Stimulated activated CD4-positive, alpha-beta T cell treated with anti-CD3 and anti-CD28 coated beads, Interleukin-12 subunit alpha, Interleukin-12 subunit beta, amount 100 ng/mL, for 4 hours (primary cell): Measurements from ENCODE around the gene RARRES2.
"Not testable (repeated sequence)": the region's sequence is repeated elsewhere in the genome, so short reads cannot be mapped to it uniquely, and the experiment has no call there.

Experiments
- DNase-seq: peaks from one replicate; pipeline ENCODE4 v3.0.0-alpha.2; 2020

RARRES2 gene

DNA sequence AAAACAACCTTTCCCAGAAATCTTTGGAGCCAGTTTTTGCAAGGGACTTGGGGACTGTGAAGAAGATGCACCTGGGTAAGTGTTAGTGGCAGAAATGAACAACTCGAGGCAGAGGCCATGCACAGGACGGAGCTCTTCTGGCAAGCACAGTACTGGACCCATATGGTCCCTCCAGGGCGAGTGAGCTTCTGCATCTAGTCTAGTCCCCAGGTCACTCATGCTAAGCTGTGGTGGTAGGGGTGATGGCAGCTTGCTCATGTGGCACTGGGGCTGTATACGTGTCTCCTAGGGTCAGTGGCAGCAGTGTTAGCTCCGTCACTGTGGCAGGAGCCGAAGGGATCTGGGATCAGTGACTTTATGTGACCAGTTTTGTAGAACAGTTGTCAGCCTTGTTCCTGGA is 27.6 kb downstream of the RARRES2 start:
- DNase-seq: no peak

DNA sequence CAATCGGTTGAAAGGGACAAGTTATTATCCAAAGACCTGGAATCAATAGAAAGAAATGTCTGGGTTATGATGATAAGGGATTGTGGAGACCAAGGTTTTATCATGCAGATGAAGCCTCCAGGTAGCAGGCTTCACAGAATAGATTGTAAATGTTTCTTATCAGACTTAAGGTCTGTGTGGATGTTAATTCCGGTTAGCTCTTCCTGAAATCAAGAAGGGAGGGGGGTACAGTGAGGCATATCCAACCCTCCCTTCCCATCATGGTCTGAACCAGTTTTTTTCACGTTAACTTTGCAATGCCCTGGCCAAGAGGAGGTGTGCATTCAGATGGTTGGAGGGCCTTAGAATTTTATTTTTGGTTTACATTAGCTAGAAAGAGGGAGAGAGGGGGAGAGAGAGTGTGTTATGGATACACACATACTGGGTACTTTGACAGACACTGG is 28.0 kb downstream of the RARRES2 start:
- no peak for DNase-seq

DNA sequence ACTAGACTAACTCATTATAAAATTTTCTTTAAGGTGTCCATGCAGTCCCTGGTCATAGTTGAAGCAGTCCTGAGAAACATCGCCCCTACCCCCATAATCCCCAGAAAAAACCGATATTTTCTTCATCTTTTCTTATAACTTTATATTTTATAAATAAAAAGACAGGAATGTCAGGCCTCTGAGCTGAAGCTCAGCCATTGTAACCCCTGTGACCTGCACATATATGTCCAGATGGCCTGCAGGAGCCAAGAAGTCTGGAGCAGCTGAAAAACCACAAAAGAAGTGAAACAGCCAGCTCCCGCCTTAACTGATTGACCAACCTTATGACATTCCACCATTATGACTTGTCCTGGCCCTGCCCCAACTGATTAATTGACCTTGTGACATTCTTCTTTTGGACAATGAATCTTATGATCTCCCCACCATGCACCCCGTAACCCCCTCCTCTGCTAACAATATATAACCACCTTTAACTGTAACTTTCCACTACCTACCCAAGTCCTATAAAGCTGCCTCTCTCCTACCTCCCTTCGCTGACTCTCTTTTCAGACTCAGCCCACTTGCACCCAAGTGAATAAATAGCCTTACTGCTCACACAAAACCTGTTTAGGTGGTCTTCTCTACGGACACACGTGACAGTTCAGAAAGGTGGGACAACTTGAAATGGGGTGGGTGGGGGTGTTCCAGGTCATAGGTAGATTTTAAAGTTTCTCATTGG is 28.6 kb downstream of the RARRES2 start:
- not testable (repeated sequence) for DNase-seq

DNA sequence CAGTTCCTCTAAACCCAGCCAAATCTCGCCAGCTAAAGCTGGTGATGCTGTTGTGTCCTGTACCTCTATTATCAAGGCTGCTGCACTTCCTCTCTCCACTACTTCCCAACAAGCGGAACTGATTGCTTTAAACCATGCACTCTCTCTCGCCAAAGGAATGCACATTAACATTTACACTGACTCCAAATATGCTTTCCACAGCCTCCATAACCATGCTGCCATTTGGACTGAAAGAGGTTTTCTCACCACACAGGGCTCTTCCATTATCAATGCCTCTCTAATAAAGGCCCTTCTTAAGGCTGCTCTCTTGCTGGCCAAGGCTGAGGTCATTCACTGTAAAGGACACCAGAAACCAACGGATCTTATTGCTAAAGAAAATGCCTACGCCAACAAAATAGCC is 29.7 kb downstream of the RARRES2 start:
- no peak for DNase-seq

DNA sequence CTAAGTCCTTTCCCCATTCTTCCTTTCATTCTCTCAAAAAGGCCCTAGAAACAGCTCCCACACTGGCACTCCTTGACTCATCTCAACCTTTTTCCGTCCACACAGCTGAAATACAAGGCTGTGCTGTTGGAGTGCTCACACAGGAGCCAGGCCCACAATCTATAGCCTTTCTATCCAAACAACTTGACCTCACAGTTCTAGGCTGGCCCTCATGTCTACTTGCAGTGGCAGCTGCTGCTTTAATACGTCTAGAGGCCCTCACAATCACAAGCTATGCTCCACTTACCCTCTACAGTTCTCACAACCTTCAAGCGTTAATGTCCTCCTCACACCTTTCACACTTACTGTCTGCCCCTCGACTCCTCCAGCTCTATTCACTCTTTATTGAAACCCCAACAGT is 30.3 kb downstream of the RARRES2 start:
- DNase-seq: no peak

DNA sequence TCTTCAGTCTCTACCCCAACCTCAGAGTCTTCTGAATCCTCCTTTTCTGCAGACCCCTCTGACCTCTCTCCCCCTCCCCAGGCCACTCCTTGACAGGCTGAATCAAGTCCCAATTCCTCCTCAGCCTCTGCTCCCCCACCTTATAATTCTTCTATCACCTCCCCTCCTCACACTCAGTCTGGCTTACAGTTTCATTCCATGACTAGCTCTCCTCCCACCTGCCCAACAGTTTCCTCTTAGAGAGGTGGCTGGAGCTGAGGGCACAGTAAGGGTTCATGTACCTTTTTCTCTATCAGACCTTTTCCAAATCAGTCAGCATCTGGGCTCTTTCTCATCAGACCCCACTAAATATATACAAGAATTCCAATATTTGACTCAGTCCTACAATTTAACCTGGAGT is 32.9 kb downstream of the RARRES2 start:
- no peak for DNase-seq

DNA sequence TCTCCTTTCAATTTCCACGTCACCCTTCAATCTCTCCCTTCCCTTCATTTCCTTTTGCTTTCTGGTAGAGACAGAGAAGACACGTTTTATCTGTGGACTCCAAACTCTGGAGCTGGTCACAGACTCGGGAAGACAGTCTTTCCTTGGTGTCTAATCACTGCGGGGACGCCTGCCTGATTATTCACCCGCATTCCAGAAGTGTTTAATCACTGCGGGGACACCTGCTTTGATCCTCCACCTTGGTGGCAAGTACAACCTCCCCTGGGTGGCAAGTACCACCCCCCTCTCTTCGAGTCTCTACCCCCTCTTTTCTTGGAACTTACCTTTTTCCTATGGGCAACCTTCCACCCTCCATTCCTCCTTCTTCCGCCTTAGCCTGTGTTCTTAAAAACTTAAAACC is 33.5 kb downstream of the RARRES2 start:
- DNase-seq: no peak

DNA sequence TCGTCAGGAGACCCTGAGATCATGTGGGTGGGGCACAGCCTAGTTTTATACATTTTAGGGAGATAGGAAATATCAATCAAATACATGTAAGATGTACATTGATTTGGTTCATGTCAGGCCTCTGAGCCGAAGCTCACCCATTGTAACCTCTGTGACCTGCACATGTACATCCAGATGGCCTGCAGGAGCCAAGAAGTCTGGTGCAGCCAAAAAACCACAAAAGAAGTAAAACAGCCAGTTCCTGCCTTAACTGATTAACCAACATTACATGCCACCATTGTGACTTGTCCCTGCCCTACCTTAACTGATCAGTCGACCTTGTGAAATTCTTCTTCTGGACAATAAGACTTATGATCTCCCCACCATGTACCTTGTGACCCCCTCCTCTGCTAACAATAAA is 34.3 kb downstream of the RARRES2 start:
- DNase-seq: no peak

DNA sequence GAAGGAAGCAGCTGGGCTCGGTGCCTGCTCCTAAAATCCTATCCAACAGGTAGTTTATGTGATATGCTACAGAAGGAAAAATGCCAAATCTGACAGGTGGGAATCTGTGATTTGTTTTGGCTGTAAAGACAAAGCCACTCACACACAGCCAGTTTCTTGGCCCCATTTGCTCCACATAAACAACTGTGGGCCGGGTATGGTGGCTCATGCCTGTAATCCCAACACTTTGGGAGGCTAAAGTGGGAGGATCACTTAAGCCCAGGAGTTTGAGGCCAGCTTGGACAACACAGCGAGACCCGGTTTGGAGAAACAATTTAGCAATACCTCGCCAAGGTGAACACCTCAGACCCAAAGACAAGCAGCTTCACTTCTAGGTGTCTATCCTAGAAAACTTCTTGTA is 35.1 kb downstream of the RARRES2 start:
- not testable (repeated sequence) for DNase-seq

DNA sequence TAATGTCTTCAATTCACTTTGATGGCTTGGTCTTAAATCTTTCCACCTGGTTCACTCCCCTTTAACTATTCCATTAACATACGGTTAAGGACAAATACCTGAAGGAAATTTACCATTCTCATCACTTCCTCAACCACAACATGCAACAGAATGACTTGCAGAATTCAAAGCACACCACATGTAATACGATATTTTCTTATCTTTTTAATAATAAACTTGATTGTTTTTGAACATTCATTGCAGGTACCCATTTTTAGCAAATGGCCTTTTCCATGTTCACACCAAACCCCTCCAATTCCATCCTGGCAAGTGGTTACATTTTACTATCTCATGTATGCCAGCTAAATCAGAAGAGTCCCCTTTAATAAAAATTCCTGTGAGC is 35.5 kb downstream of the RARRES2 start:
- not testable (repeated sequence) for DNase-seq

DNA sequence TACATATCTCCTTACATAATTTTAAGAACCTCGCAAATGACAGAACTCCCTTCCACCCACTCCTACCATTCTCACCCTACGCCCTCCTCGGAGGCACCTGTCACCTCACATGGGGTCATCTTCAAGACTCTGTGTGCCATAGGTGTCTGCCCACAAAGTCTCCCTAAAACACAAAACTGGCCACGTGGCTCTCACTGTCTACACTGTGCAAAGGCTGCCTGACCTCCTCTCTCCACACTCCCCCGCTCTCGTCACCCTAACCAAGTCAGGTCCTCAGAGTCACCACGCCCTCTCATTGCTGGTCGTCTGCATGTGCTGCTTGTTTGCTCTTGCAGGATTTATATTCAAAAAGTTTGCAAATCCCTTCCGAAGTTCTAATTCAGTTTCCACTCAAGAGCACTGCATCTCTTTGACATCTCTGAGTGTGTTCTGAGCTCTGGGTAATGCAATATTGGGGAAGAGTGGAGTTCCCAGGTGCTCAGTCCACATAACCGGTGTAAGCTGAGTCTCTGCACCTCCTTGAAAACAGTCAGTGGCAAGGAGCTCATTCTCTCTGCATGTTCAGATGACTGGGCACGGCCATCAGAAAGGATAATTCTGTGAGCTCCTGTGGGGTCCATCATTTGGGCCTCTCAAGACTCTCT is 36.0 kb downstream of the RARRES2 start:
- DNase-seq: not testable (repeated sequence)

DNA sequence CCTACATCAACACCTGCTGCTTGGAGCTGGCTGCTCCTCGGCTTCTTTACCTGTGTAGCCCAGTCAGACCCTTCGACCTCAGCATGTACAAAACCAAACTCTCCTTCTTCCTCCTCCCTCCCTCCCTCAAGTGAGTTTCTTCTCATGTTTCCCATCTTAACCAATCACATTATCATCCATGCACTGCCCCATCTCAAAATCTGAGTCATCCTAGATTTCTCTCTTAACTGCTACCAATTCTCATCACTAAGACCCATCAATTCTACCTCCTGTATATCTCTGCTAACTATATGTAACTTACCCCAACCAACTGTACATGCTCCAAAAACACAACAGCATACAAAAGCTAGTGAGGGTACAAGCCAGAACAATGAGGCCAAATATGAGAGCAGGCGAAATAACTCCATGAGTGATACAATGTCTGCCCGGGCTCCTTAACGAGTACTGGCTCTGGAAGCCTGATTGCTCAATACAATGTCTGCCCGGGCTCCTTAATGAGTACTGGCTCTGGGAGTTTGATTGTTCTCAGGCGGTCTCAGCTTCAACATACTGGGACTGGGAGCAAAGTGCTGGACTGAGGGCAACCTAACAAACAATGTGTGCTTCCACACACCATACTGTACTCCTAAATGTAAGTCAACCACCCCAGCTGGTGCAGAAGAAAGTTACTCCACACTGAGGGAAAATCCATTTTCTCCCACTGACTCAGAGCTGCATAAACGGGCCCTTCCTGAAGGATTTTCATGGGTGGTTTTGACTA is 36.8 kb downstream of the RARRES2 start:
- DNase-seq: not testable (repeated sequence)

DNA sequence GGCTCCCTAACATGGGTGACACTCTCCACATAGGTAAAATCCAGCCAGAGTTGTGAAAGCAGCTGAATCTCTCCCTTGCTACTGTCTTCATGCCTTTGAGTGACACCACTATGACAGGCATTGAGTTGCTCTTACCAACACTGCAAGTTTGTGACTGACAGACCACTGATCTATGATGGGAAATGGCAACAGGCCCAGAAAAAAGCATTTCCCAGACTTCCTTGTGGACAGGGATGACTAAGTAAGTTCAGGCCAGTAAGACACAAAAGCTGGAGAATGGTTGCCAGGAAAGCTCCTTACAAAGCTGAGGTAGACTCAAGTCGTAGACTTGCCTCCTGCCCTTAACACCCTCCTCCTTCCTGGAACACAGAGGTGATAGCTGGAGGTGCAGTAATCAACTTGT is 38.5 kb downstream of the RARRES2 start:
- DNase-seq: not testable (repeated sequence)

DNA sequence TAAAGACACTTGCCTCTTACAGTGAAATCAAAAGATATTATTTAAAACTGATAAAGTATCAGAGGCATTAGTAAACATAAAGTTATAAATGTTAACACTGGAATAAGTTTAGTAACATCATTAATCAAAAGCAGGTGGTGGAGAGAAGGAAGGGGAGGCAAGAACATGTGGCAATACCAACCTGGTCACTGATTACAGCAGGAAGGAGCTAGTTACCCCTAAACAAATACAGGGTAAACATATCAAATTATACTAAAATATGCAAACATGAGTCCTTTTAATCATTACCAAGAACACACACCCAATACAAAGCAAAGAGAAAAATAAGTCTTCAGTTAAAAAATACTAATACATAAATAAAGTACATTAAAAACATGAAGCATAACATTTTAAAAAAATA is 43.5 kb downstream of the RARRES2 start:
- not testable (repeated sequence) for DNase-seq

DNA sequence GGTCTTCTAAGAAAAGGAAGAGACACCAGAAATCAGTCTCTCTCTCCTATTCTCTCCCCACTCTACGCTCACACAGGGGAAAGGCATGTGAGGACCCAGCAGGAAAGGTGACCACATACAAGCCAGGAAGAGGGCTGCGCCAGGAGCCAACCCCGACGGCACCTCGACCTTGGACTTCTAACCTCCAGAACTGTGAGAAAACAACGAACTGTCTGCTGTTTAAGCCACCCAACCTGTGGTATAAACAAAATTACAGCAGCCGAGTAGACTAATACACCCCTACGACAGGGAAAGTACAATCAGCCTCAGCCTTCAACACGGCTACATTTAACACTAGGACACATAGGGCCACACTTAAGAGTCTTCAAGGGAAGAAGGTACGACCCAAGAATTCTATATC is 44.6 kb downstream of the RARRES2 start:
- DNase-seq: not testable (repeated sequence)

DNA sequence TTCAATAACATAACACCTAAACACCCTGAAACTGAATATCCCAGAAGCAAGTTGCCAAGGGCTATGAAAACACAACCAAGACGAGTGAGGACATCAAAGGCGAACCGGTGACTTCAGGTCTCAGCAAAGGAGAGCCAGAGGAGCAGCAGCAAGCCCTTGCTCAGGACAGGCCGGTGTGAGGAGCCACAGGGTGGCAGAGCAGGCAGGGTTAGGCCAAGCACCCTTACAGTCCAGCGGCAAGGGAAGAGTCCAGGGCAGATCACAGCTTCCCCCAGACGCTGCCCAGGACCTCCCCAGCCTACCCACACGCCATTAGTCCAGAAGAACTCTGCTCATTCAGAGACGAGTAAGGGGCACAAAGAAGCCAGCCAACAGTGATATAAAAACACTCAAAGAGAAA is 45.8 kb downstream of the RARRES2 start:
- not testable (repeated sequence) for DNase-seq

DNA sequence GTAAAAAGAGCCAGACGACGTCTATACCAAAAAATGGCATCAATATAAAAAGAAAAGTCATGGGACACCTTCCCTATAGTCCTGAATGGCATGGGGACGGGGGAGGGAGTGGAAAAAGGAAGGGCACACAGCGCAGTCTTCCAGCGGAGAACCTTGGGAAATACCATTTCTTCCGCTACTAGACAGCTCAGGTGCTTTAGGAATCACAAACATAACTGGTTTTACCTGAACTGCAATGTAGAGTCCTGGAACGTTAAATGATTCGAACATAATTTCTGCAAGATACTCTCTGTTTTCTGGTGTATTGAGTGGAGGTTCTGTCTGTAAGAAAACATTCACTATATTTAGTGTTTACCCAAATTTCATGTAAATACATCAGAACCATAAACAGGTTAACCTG is 46.4 kb downstream of the RARRES2 start:
- DNase-seq: not testable (repeated sequence)

DNA sequence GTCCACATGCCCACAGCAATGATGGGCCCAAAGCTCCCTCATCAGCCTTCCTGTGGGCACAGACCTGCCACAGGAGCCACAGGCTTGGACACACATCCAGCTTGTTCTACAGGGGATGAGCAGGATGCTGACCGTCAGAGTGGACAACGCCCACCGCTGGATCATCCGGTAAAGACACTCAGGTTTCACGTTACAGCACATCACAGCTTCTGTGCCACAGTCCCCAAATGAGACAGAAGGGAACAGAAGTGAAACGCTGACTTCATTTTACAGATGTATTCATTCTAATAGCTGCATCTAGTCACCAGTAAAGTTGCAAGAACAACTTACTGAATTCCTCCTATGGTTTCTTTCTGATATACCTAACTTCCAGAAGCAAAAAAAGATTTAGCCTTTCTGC is 51.1 kb downstream of the RARRES2 start:
- DNase-seq: not testable (repeated sequence)

DNA sequence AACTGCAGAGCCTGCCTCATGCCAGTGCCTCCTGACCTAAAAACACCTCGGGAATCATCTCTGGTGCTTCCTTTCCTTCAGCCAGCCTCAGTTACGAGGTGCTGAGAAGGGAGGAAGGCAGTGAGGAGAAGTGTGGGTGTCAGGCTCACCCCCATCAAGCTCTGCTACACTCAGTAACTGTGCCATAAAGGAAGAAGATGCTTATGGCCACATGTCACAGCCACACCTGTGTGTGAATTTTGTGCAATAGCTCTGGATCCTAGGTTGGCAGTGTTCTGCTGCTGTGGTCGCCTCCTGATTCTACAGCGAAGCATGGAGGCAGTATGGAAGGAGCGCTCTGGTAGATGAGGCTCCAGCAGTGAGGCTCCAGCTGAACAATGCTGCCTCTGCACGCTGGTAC is 52.6 kb downstream of the RARRES2 start:
- not testable (repeated sequence) for DNase-seq
